HG02610 (cell line): Measurements from ENCODE around the gene CCDC154.

Experiments used
- ATAC-seq: cut with Tn5 transposase; IDR thresholded peaks from one replicate; pipeline ENCODE4 v1.9.1; 2021; ENCODE audit warnings: mild to moderate bottlenecking, moderate library complexity; ENCODE audit not compliant: unreplicated experiment

Gene CCDC154

GRCh38 chr16:1393613-1394176 lies 50.7 kb downstream of the CCDC154 start:
- no peak for ATAC-seq

DNA sequence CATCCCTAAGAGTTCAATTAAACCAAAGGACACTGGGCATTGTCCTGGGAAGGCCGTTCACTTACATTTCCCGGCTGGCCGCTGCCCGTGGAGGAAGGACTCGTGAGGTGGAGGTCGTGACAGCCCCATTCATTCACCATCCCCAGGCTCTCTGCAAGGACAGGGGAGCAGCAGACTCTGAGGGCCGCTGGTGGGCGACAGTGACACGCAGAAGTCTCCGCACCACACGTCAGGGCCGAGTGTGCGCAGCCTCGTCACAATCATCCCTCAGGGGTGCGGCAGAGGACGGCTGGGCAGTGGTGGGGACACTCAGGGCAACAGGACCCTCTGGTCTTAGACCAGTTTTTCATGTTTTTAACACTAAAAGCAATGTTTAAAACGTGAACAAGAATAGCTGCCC lies 51.5 kb downstream of the CCDC154 start:
- ATAC-seq: no peak

GRCh38 chr16:1390239-1390779 lies 54.0 kb downstream of the CCDC154 start:
- ATAC-seq: no peak

DNA sequence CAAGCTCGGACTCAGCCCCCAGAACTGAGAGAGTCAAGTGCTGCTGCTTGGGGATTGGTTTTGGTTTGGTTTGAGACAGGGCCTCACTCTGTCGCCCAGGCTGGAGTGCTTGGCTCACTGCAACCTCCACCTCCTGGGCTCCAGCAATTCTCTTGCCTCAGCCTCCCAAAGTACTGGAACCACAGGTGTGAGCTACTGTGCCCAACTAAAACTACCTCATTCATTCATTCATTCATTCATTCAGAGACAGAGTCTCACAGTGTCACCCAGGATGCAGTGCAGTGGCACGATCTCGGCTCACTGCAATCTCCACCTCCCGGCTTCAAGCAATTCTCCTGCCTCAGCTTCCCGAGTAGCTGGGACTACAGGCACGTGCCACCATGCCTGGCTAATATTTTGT lies 54.6 kb downstream of the CCDC154 start:
- no peak for ATAC-seq

GRCh38 chr16:1387331-1387730 lies 57.0 kb downstream of the CCDC154 start:
- no peak for ATAC-seq

- ATAC-seq: no peak
Measured at GRCh38 chr16:1385232-1385631, 59.1 kb downstream of the CCDC154 start.
